Measurements from ENCODE around the gene CCDC85A. TPM values are rescaled to one million over a fixed set of nuclear protein-coding genes. Genes with fewer than 3 reads are reported as not detected.

CCDC85A gene
- total RNA-seq, 1 donor from 2014 or later, result 0.43 TPM

DNA sequence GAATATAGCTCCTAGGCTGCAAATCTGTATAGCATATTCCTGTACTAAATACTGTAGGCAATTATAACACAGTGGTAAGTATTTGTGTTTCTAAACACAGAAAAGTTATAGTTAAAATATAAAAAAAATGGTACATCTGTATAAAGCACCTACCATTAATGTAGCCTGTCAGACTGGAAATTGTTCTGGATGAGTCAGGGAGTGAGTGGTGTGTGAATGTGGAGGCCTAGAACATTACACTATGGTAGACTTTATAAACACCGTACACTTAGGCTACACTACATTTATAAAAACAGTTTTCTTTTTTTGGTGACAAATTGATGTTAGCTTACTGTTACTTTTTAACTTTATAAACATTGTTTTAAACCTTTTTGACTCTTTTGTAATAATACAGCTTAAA lies 226.3 kb downstream of the CCDC85A start:
- no peaks in the 10 kb centered on the region for H3K4me1 Mint-ChIP-seq
- Histone ChIP-seq H3K9ac (no peak overlapping the region), H4K20me1 (ENCODE audit: low read depth) (no peaks in the 10 kb centered on the region), H3K27ac (no peak overlapping the region), H3K27me3 (no peaks in the 10 kb centered on the region), H3F3A (ENCODE audit: low read depth) (no peaks in the 10 kb centered on the region), H3K4me1 (no peaks in the 10 kb centered on the region), H3K36me3 (no peaks in the 10 kb centered on the region), H3K79me2 (ENCODE audit: low read depth) (no peaks in the 10 kb centered on the region), H3K4me3 (no peak overlapping the region), H3K4me2 (no peak overlapping the region), H2AFZ (replicated peaks) (no peak overlapping the region), H3K9me3 (ENCODE audit: low read depth) (no peaks in the 10 kb centered on the region)
- H3K4me3 Mint-ChIP-seq, result no peak overlapping the region
- H3K27ac Mint-ChIP-seq, result no peak overlapping the region
- no peaks in the 10 kb centered on the region for H3K9me3 Mint-ChIP-seq
- DNase-seq (ENCODE audit: low spot score), result no peak
- no peaks in the 10 kb centered on the region for H3K27me3 Mint-ChIP-seq (ENCODE audit: insufficient read depth, low read depth)
- no peaks in the 10 kb centered on the region for H3K36me3 Mint-ChIP-seq
- TF ChIP-seq, protein P1, sequence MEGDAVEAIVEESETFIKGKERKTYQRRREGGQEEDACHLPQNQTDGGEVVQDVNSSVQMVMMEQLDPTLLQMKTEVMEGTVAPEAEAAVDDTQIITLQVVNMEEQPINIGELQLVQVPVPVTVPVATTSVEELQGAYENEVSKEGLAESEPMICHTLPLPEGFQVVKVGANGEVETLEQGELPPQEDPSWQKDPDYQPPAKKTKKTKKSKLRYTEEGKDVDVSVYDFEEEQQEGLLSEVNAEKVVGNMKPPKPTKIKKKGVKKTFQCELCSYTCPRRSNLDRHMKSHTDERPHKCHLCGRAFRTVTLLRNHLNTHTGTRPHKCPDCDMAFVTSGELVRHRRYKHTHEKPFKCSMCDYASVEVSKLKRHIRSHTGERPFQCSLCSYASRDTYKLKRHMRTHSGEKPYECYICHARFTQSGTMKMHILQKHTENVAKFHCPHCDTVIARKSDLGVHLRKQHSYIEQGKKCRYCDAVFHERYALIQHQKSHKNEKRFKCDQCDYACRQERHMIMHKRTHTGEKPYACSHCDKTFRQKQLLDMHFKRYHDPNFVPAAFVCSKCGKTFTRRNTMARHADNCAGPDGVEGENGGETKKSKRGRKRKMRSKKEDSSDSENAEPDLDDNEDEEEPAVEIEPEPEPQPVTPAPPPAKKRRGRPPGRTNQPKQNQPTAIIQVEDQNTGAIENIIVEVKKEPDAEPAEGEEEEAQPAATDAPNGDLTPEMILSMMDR (IDR thresholded peaks at IDR 0.05), result no peak
- TF ChIP-seq EZH2 (IDR thresholded peaks at IDR 0.05) (no peak), EZH2phosphoT487 (IDR thresholded peaks at IDR 0.05) (no peak)

- Histone ChIP-seq H4K20me1 (ENCODE audit: low read depth) (no peaks in the 10 kb centered on the region), H3K4me1 (no peaks in the 10 kb centered on the region), H3K4me3 (no peak overlapping the region), H3K9ac (no peak overlapping the region), H3K9me3 (ENCODE audit: low read depth) (no peaks in the 10 kb centered on the region), H3K79me2 (ENCODE audit: low read depth) (no peaks in the 10 kb centered on the region), H3K27me3 (no peaks in the 10 kb centered on the region), H3F3A (ENCODE audit: low read depth) (no peaks in the 10 kb centered on the region), H3K27ac (no peak overlapping the region), H3K4me2 (no peak overlapping the region), H3K36me3 (no peaks in the 10 kb centered on the region), H2AFZ (replicated peaks) (no peak overlapping the region)
- H3K27me3 Mint-ChIP-seq (ENCODE audit: insufficient read depth, low read depth), result no peaks in the 10 kb centered on the region
- no peaks in the 10 kb centered on the region for H3K4me1 Mint-ChIP-seq
- H3K9me3 Mint-ChIP-seq, result peaks cover 4% of the 10 kb centered on the region
- no peak for DNase-seq (ENCODE audit: low spot score)
- no peaks in the 10 kb centered on the region for H3K36me3 Mint-ChIP-seq
- no peak overlapping the region for H3K4me3 Mint-ChIP-seq
- no peak for TF ChIP-seq EZH2phosphoT487 (IDR thresholded peaks at IDR 0.05)
- TF ChIP-seq, protein P1 (IDR thresholded peaks at IDR 0.05), result no peak
- TF ChIP-seq EZH2 (IDR thresholded peaks at IDR 0.05), result no peak
- no peak overlapping the region for H3K27ac Mint-ChIP-seq
These were observed 232.8 kb downstream of the CCDC85A start for GRCh38 chr2:56416500-56417176.

Small RNAs within 50 kb of the gene (small RNA-seq; reads per million reads assigned to genes)
- 0.39 reads per million, percentile 41 among the genes with 10 or more reads in this experiment for gene RNA5SP93

Measured in neural progenitor cell (in vitro differentiated cells).